Fibroblast of peridontal ligament (primary cell): Measurements from ENCODE around the gene ITM2C.

Experiments
- DNase-seq: peaks from one replicate; pipeline ENCODE4 v3.0.0-alpha.2; 2010; ENCODE audit errors: extremely low read depth

Gene ITM2C

GRCh38 chr2:230864605-230865306 is at the start of gene ITM2C:
Gene ITM2C (plus strand): TSS chr2:230864942. CDS start chr2:230865026, 84 bp downstream.
- peak; percentile 49 for DNase-seq

GRCh38 chr2:230815088-230815487 is 49.7 kb upstream of the ITM2C start:
- DNase-seq, result no peak

- no peak for DNase-seq
Observed at GRCh38 chr2:230816735-230817134, 48.0 kb upstream of the ITM2C start.

- no peak for DNase-seq
Observed at GRCh38 chr2:230819433-230819832, 45.3 kb upstream of the ITM2C start.

GRCh38 chr2:230821261-230821990 is 43.3 kb upstream of the ITM2C start:
- DNase-seq, result no peak

- no peak for DNase-seq
Observed at GRCh38 chr2:230821991-230822520, 42.7 kb upstream of the ITM2C start.

- DNase-seq, result no peak
Observed at GRCh38 chr2:230823264-230823964, 41.3 kb upstream of the ITM2C start.

- DNase-seq, result peak; percentile 91
Observed at GRCh38 chr2:230824406-230824978, 40.2 kb upstream of the ITM2C start.

- no peak for DNase-seq
Observed at GRCh38 chr2:230825354-230825753, 39.4 kb upstream of the ITM2C start.

GRCh38 chr2:230827774-230828271 is 36.9 kb upstream of the ITM2C start:
- no peak for DNase-seq

GRCh38 chr2:230828272-230828961 is 36.3 kb upstream of the ITM2C start:
- no peak for DNase-seq

- DNase-seq, result no peak
Observed at GRCh38 chr2:230829293-230829692, 35.4 kb upstream of the ITM2C start.

GRCh38 chr2:230829959-230830358 is 34.8 kb upstream of the ITM2C start:
- no peak for DNase-seq

- no peak for DNase-seq
Observed at GRCh38 chr2:230830428-230830827, 34.3 kb upstream of the ITM2C start.

- no peak for DNase-seq
Observed at GRCh38 chr2:230840301-230840700, 24.4 kb upstream of the ITM2C start.

- peak; percentile 29 for DNase-seq
Observed at GRCh38 chr2:230842473-230842872, 22.3 kb upstream of the ITM2C start.

GRCh38 chr2:230843132-230843531 is 21.6 kb upstream of the ITM2C start:
- DNase-seq, result no peak

GRCh38 chr2:230846360-230846759 is 18.4 kb upstream of the ITM2C start:
- DNase-seq, result no peak

- DNase-seq, result peak; percentile 78
Observed at GRCh38 chr2:230847883-230848388, 16.8 kb upstream of the ITM2C start.

- DNase-seq, result no peak
Observed at GRCh38 chr2:230849633-230850357, 14.9 kb upstream of the ITM2C start.

GRCh38 chr2:230850358-230850658 is 14.4 kb upstream of the ITM2C start:
- DNase-seq, result no peak
